Left colon (tissue), 2 donors: Measurements from ENCODE around the gene IFNB1. TPM values are rescaled to one million over a fixed set of nuclear protein-coding genes. Genes with fewer than 3 reads are reported as not detected.

Source experiments
- ATAC-seq: fragments of 200-7000 bp; cut with Tn5 transposase; one replicate; pipeline ENCODE4 v1.9.1; 2020; ENCODE audit warnings: mild to moderate bottlenecking, moderate library complexity
- DNase-seq, 2 donors: peaks; one replicate each; pipeline ENCODE4 v3.0.0-alpha.2; 2020
- intact Hi-C, 2 donors: fragments of 100-400 bp; cut with DNase I in 1 of 2; cut with micrococcal nuclease in 1 of 2; formaldehyde crosslinking; loops; one replicate each; pipeline versions ENCODE4 v1.11.2 to v1.14.0; 2022; cut with DNase I, micrococcal nuclease
- long read RNA-seq: library from polyadenylated mRNA; unstranded; transcript quantifications from one replicate; pipeline ENCODE4 v2.0.0, GENCODE V29; 2021
- total RNA-seq, 2 donors: library from RNA; stranded (reverse); fragmentation: NEBNext Ultra II Directional; extraction: Animal tissue kit (Norgen Biotek cat#: 25700); gene quantifications; one replicate each; pipeline ENCODE4 v1.2.1, GENCODE V29; 2021
- donor health status: DM: no; HTN: no; CAD: no.
- donor health status: DM: yes; HTN: yes; CAD: no.

Gene IFNB1
- total RNA-seq, result not detected
- long read RNA-seq, result 0 reads

GRCh38 chr9:21077781-21078180 is at the start of gene IFNB1:
IFNB1 (minus strand) TSS chr9:21077942; CDS start chr9:21077869, 73 bp downstream.
- ATAC-seq, result no peak
- no peak for DNase-seq
- intact Hi-C loops, result no loop called here

GRCh38 chr9:21121595-21122251 is 44.0 kb upstream of the IFNB1 start:
- intact Hi-C loops, result no loop called here
- DNase-seq (no peak), ATAC-seq (no peak)

- intact Hi-C loops, result no loop called here
- no peak for ATAC-seq
- no peak for DNase-seq
Observed at GRCh38 chr9:21121079-21121478, 43.3 kb upstream of the IFNB1 start.

- intact Hi-C loops, result loop anchor here in 1 of 2 donors (10.0 kb wide), 1 partner anchor 1194 kb away; no protein-coding TSS in a partner anchor
- DNase-seq (no peak), ATAC-seq (no peak)
Observed at GRCh38 chr9:21119093-21119770, 41.5 kb upstream of the IFNB1 start.

GRCh38 chr9:21114311-21114710 is 36.6 kb upstream of the IFNB1 start:
- no peak for ATAC-seq
- intact Hi-C loops, result loop anchor here in 1 of 2 donors (10.0 kb wide), 1 partner anchor 1190 kb away; no protein-coding TSS in a partner anchor

GRCh38 chr9:21110708-21111576 is 33.2 kb upstream of the IFNB1 start:
- no peak for DNase-seq
- ATAC-seq, result peak; percentile 77
- intact Hi-C loops, result loop anchor here in 1 of 2 donors (10.0 kb wide), 1 partner anchor 1186 kb away; no protein-coding TSS in a partner anchor

More at GRCh38 chr9:21114311-21114710, 36.6 kb upstream of the IFNB1 start:
- no peak for DNase-seq

GRCh38 chr9:21104787-21105186 is 27.0 kb upstream of the IFNB1 start:
- DNase-seq (no peak), ATAC-seq (no peak)
- intact Hi-C loops, result no loop called here

- ATAC-seq (no peak), DNase-seq (no peak)
- intact Hi-C loops, result no loop called here
Observed at GRCh38 chr9:21102305-21102704, 24.6 kb upstream of the IFNB1 start.

- intact Hi-C loops, result no loop called here
- ATAC-seq (no peak), DNase-seq (no peak)
Observed at GRCh38 chr9:21097817-21098216, 20.1 kb upstream of the IFNB1 start.

- DNase-seq, result no peak
- intact Hi-C loops, result no loop called here
Observed at GRCh38 chr9:21096901-21097255, 19.1 kb upstream of the IFNB1 start.

GRCh38 chr9:21096172-21096900 is 18.6 kb upstream of the IFNB1 start:
- intact Hi-C loops, result no loop called here
- DNase-seq (no peak), ATAC-seq (peak; percentile 40)

More at GRCh38 chr9:21096901-21097255, 19.1 kb upstream of the IFNB1 start:
- ATAC-seq, result no peak

GRCh38 chr9:21095561-21095960 is 17.8 kb upstream of the IFNB1 start:
- no peak for DNase-seq
- intact Hi-C loops, result no loop called here
- no peak for ATAC-seq

GRCh38 chr9:21086538-21086937 is 8.8 kb upstream of the IFNB1 start:
- ATAC-seq (no peak), DNase-seq (no peak)
- intact Hi-C loops, result no loop called here

GRCh38 chr9:21085005-21085404 is 7.3 kb upstream of the IFNB1 start:
- ATAC-seq, result no peak
- intact Hi-C loops, result no loop called here

GRCh38 chr9:21084242-21084850 is 6.6 kb upstream of the IFNB1 start:
- intact Hi-C loops, result no loop called here
- no peak for DNase-seq
- ATAC-seq, result no peak

More at GRCh38 chr9:21085005-21085404, 7.3 kb upstream of the IFNB1 start:
- DNase-seq, result no peak

- no peak for DNase-seq
- intact Hi-C loops, result no loop called here
- no peak for ATAC-seq
Observed at GRCh38 chr9:21082671-21083070, 4.9 kb upstream of the IFNB1 start.

GRCh38 chr9:21081999-21082398 is 4.3 kb upstream of the IFNB1 start:
- no peak for ATAC-seq
- intact Hi-C loops, result no loop called here
- no peak for DNase-seq

- intact Hi-C loops, result no loop called here
- ATAC-seq (no peak), DNase-seq (no peak)
Observed at GRCh38 chr9:21081451-21081850, 3.7 kb upstream of the IFNB1 start.
